ENCODE measurements around the gene SNAP23. TPM values are rescaled to one million over a fixed set of nuclear protein-coding genes. Genes with fewer than 3 reads are reported as not detected.

SNAP23 gene
- total RNA-seq, 4 donors from 2014 or later: 52.2 to 89.6 (median 81.7) TPM

GRCh38 chr15:42578984-42579537 lies 83.6 kb downstream of the SNAP23 start:
- ATAC-seq (ENCODE audit: low FRiP score) (no peak), DNase-seq (ENCODE audit: low spot score) (no peak)
- TF ChIP-seq CTCF (IDR thresholded peaks at IDR 0.05): no peak

- peak; percentile 38 for DNase-seq (ENCODE audit: low spot score)
- no peak for TF ChIP-seq CTCF (IDR thresholded peaks at IDR 0.05)
- ATAC-seq (ENCODE audit: low FRiP score): peak; percentile 93
Measured at GRCh38 chr15:42581272-42581730, 85.9 kb downstream of the SNAP23 start.

Other genes starting within 250 kb of the SNAP23 start
- gene GANC, start 222.4 kb upstream of the SNAP23 start, total RNA-seq: 10 to 100 TPM; 13.6 to 53.0 (median 20.2) TPM
- 10 to 100 TPM; 43.3 to 75.7 (median 46.9) TPM for gene TMEM87A, start 222.2 kb upstream of the SNAP23 start, total RNA-seq
- gene CAPN3, start 136.1 kb upstream of the SNAP23 start, total RNA-seq: 10 to 100 TPM in 2 of 4 donors, 1 to 10 TPM in 2; 7.5 to 25.4 (median 10.4) TPM
- gene ZNF106, start 4.5 kb upstream of the SNAP23 start, total RNA-seq: 100 to 1,000 TPM in 1 of 4 donors, 10 to 100 TPM in 3; 85.6 to 105 (median 93.7) TPM
- 10 to 100 TPM; 12.1 to 26.6 (median 19.3) TPM for gene LRRC57, start 53.2 kb downstream of the SNAP23 start, total RNA-seq
- gene HAUS2, start 53.2 kb downstream of the SNAP23 start, total RNA-seq: 10 to 100 TPM; 24.6 to 41.9 (median 28.6) TPM
- gene STARD9, start 80.0 kb downstream of the SNAP23 start, total RNA-seq: 10 to 100 TPM; 16.5 to 77.1 (median 20.7) TPM
- 10 to 100 TPM in 1 of 4 donors, 1 to 10 TPM in 3; 5.4 to 15.1 (median 7.5) TPM for gene CDAN1, start 241.5 kb downstream of the SNAP23 start, total RNA-seq